Measurements from ENCODE around the gene PITPNC1.

GRCh38 chr17:67403065-67403464, 26.0 kb downstream of the PITPNC1 start:
- TF ChIP-seq CTCF (conservative IDR thresholded peaks at IDR 0.05; ENCODE audit: low read depth, low read length), result no peak
- TF ChIP-seq EZH2 (IDR thresholded peaks at IDR 0.05; ENCODE audit: borderline replicate concordance, low read depth, low read length, poor library complexity, severe bottlenecking), result no peak

Measured in A673 (cell line).